NCI-H1436 (cell line): ENCODE results near the gene RPL39L.
"Not testable (repeated sequence)": the region's sequence is repeated elsewhere in the genome, so short reads cannot be mapped to it uniquely, and the experiment has no call there.

Source experiments
- DNase-seq: peaks from one replicate; lab custom pipeline; 2025; lab: John Stamatoyannopoulos, UW

Gene RPL39L

GRCh38 chr3:187136936-187137335, 2.4 kb downstream of the RPL39L start:
- no peak for DNase-seq

GRCh38 chr3:187136337-187136736, 3.0 kb downstream of the RPL39L start:
- no peak for DNase-seq

GRCh38 chr3:187135172-187135690, 4.1 kb downstream of the RPL39L start:
- not testable (repeated sequence) for DNase-seq

GRCh38 chr3:187133181-187133580, 6.1 kb downstream of the RPL39L start:
- not testable (repeated sequence) for DNase-seq

GRCh38 chr3:187132666-187133065, 6.6 kb downstream of the RPL39L start:
- no peak for DNase-seq

- no peak for DNase-seq
Measured at GRCh38 chr3:187131981-187132380, 7.3 kb downstream of the RPL39L start.

GRCh38 chr3:187130346-187131066, 8.8 kb downstream of the RPL39L start:
- no peak for DNase-seq

- no peak for DNase-seq
Measured at GRCh38 chr3:187125319-187126031, 13.8 kb downstream of the RPL39L start.

- no peak for DNase-seq
Measured at GRCh38 chr3:187122261-187122660, 17.0 kb downstream of the RPL39L start.

GRCh38 chr3:187120326-187120725, 19.0 kb downstream of the RPL39L start:
- DNase-seq, result no peak

GRCh38 chr3:187114511-187114910, 24.8 kb downstream of the RPL39L start:
- DNase-seq, result no peak

- DNase-seq, result no peak
Measured at GRCh38 chr3:187112934-187113793, 26.1 kb downstream of the RPL39L start.

- no peak for DNase-seq
Measured at GRCh38 chr3:187110156-187110555, 29.1 kb downstream of the RPL39L start.

GRCh38 chr3:187107989-187108388, 31.3 kb downstream of the RPL39L start:
- no peak for DNase-seq

- no peak for DNase-seq
Measured at GRCh38 chr3:187105700-187106099, 33.6 kb downstream of the RPL39L start.

- no peak for DNase-seq
Measured at GRCh38 chr3:187104933-187105332, 34.4 kb downstream of the RPL39L start.

GRCh38 chr3:187104342-187104741, 35.0 kb downstream of the RPL39L start:
- no peak for DNase-seq

GRCh38 chr3:187103251-187103650, 36.0 kb downstream of the RPL39L start:
- DNase-seq, result no peak

- DNase-seq, result no peak
Measured at GRCh38 chr3:187102073-187102634, 37.1 kb downstream of the RPL39L start.

GRCh38 chr3:187101184-187102072, 37.9 kb downstream of the RPL39L start:
- DNase-seq, result peak; percentile 5

- DNase-seq, result no peak
Measured at GRCh38 chr3:187098923-187099512, 40.3 kb downstream of the RPL39L start.
